Activated CD8-positive, alpha-beta memory T cell treated with anti-CD3 and anti-CD28 coated beads for 1 hour (primary cell): ENCODE data around the gene WWOX.

Source experiments
- DNase-seq, 2 donors: peaks; one replicate each; pipeline ENCODE4 v3.0.0-alpha.2; 2020; ENCODE audit warnings: low read depth in 1 of 2; ENCODE audit errors: extremely low read depth in 1 of 2

WWOX gene

GRCh38 chr16:78386557-78387324 is 287.3 kb downstream of the WWOX start:
- DNase-seq: no peak

DNA sequence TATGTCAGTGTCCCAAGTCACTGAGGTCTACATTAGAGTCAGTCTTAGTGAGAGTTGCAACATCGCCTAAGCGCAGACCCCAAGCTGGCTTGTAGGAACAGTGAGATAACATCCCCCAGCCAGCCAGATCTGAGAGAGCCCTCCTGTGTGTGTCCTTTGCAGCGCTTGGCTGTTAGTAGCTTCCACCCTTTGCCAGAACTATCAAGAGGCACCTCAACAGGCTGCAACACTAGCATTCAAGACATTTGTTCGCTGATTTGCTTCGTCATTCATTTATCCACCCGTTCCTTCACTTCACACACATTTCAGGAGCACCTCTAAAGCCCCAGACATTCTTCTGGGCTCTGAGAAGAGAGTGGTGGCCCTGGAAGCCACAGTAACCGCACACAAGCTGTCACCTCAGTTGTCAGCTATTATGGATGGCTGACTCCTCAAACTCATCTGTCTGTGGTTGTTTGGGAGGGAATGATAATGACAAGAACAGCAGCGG is 289.6 kb downstream of the WWOX start:
- DNase-seq: no peak

- no peak for DNase-seq
Measured at GRCh38 chr16:78390092-78390491, 290.6 kb downstream of the WWOX start.

- no peak for DNase-seq
Measured at GRCh38 chr16:78390508-78391324, 291.3 kb downstream of the WWOX start.

DNA sequence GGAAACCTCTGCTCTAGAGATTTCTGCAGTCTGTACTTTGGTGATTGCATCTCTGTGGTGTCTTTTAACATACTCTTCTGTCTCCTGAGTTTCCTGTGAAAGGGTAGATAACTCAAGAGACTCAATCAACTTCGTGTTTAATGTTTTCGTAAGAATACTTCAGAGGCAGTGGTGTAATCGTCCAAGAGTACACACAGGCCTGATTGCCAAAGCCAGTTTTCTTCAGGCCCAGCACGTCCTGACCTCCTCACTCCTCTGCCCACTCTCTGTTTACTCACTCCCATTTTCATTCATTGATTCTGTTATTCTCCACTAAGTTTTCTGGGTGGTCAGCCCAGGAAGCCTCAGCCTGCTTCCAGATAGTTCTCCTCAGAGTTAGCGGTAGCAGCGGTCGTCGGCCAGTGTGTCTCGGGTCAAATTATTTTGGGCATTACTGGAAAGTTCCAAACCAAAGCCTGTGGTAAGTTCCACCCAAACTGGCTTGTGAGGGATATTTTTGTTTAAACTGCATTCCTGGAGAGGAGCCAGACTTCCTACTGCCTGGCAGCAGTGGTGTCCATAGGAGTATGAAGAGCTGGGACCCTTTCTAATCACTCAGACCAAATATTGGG is 293.2 kb downstream of the WWOX start:
- no peak for DNase-seq

DNA sequence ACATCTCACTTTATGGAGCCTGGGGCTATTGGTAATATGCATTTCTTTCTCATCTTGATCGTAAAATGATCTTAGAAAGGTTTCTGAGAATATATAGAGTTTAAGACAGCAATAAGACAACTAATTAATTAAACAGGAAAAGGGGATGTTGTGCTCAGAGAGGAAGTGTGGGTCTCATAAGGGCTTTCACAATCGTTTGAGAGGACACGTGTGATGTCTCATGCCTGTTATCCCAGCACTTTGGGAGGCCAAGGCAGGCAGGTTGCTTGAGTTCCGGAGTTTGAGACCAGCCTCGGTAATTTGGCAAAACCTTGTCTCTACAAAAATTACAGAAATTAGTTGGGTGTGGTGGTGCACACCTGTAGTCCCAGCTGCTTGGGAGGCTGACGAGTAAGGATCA is 295.6 kb downstream of the WWOX start:
- no peak for DNase-seq

DNA sequence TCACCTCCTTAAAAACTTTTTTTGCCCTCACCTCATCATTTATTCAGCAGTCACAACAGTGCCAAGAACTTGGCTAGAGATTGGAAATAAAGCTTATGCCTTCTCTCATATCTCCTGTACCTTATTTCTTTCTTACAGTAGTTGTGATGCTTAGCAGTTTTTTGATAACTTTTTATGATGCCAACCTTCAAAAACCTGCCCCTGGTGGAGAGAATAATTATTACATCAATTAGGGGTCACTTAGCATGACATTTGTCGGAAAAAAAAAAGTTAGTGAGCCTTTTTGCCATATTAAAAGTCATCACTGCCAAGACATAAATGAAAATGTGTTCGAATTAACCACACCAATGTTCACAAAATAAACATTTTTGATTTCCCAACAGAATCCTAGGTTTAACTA is 296.6 kb downstream of the WWOX start:
- DNase-seq: no peak

GRCh38 chr16:78396673-78397072 is 297.2 kb downstream of the WWOX start:
- no peak for DNase-seq

- DNase-seq: no peak
Measured at GRCh38 chr16:78399384-78399783, 299.9 kb downstream of the WWOX start.

DNA sequence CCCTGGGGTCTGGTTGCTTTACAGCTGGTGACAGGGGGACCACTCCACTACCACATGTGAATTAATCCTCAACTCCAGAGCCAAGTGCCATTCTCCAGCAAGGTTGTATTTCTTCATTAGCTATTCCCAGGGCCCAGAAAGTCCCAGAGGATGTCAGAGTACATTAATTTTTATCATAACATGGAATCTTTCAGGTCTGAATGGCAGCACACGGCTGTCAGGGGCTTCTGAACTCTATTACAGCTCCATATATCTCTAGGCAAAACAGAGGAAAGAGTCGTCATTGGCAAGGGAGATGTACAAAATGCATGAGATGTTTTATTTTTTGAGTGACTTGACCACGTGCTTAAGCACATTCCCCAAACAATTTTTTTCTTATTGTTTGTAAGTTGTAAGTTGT is 303.4 kb downstream of the WWOX start:
- DNase-seq: no peak

- no peak for DNase-seq
Measured at GRCh38 chr16:78405040-78405439, 305.6 kb downstream of the WWOX start.

- no peak for DNase-seq
Measured at GRCh38 chr16:78405833-78406232, 306.4 kb downstream of the WWOX start.

GRCh38 chr16:78407191-78407590 is 307.7 kb downstream of the WWOX start:
- DNase-seq: no peak

- no peak for DNase-seq
Measured at GRCh38 chr16:78413651-78414050, 314.2 kb downstream of the WWOX start.

DNA sequence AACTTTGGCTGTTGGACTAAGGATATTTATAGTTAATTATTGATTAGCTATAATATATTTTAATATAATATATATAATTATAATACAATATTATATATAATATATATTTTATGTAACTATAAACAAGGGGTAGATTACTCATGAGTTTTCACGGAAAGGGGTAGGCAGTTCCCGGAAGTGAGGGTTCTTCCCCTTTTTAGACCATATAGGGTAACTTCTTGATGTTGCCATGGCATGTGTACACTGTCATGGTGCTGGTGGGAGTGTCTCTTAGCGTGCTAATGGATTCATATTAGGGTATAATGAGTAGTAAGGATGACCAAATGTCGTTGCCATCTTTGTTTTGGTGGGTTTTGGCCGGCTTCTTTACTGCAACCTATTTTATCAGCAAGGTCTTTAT is 315.6 kb downstream of the WWOX start:
- no peak for DNase-seq

DNA sequence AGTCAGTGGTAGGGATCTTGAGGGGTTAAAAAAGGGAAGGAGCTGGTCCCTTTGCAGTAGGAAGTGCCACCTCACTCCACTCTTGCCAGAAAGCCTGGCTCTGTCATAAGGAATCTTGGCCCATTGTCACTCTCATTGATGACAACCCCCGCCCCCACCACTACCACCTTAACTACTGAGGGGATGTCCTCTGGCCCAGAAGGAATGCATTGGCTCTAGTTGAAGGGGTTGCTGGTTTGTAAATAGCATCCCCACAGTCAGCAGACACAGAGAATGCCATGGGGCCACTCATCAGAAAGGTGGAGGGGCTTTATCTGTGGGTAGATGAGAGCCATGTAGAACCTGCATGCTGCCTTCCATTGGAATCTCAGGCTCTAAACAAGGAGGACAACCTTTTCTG is 316.2 kb downstream of the WWOX start:
- DNase-seq: no peak

GRCh38 chr16:78416400-78416799 is 316.9 kb downstream of the WWOX start:
- no peak for DNase-seq

- DNase-seq: no peak
Measured at GRCh38 chr16:78421181-78421708, 321.8 kb downstream of the WWOX start.

- no peak for DNase-seq
Measured at GRCh38 chr16:78425281-78425680, 325.8 kb downstream of the WWOX start.

- no peak for DNase-seq
Measured at GRCh38 chr16:78425891-78426510, 326.5 kb downstream of the WWOX start.

- DNase-seq: no peak
Measured at GRCh38 chr16:78428193-78428592, 328.7 kb downstream of the WWOX start.
